IMR-90 (cell line): ENCODE measurements around the gene USB1. TPM values are rescaled to one million over a fixed set of nuclear protein-coding genes. Genes with fewer than 3 reads are reported as not detected.
"Not testable (repeated sequence)": the region's sequence is repeated elsewhere in the genome, so short reads cannot be mapped to it uniquely, and the experiment has no call there.

Experiments used
- ATAC-seq: fragments of 200-7000 bp; cut with Tn5 transposase; 2 replicates; pipeline ENCODE4 v1.9.1; 2020; ENCODE audit warnings: low read depth, mild to moderate bottlenecking, moderate library complexity
- BruUV-seq: library from RNA; stranded (reverse); fragments of 400-500 nt; replicated peaks from 2 replicates; lab custom pipeline; 2021; lab: Mats Ljungman, UMichigan
- CTCF ChIA-PET: fragments of 300-600 bp; formaldehyde crosslinking; extraction: SDS; loops from one replicate; lab custom pipeline; 2021; ENCODE audit warnings: antibody characterized with exemption; lab: Yijun Ruan, JAX
- POLR2A ChIA-PET: fragments of 300-600 bp; sonication (Branson Sonifier 250); formaldehyde crosslinking; loops from one replicate; lab custom pipeline; 2022; ENCODE audit warnings: antibody characterized with exemption; ENCODE audit not compliant: unreplicated experiment; lab: Charles Lee
- DNase-seq: peaks from one replicate; pipeline ENCODE4 v3.0.0; 2013
- H2AFZ ChIP-seq: replicated peaks from 2 replicates; pipeline ENCODE3; 2013; ENCODE audit warnings: low read length, mild to moderate bottlenecking; ENCODE audit not compliant: poor library complexity
- H2AK5ac ChIP-seq: 2 replicates; pipeline ENCODE4 v1.6.1; 2013; ENCODE audit warnings: low read depth, low read length, inconsistent platforms
- H2AK9ac ChIP-seq: replicated peaks from 2 replicates; pipeline ENCODE3; 2013; ENCODE audit warnings: mild to moderate bottlenecking, low read depth, low read length, moderate library complexity; ENCODE audit not compliant: poor library complexity
- H2BK120ac ChIP-seq: 2 replicates; pipeline ENCODE4 v1.6.1; 2013; ENCODE audit warnings: low read depth, low read length, inconsistent platforms
- H2BK15ac ChIP-seq: 3 replicates; pipeline ENCODE4 v1.6.1; 2013; ENCODE audit warnings: low read depth, low read length, inconsistent platforms
- H2BK20ac ChIP-seq: 2 replicates; pipeline ENCODE4 v1.6.1; 2013; ENCODE audit warnings: low read depth, mild to moderate bottlenecking, inconsistent platforms, low read length, moderate library complexity
- H2BK5ac ChIP-seq: 2 replicates; pipeline ENCODE4 v1.6.1; 2013; ENCODE audit warnings: mild to moderate bottlenecking, low read depth, low read length, inconsistent platforms; ENCODE audit not compliant: poor library complexity, severe bottlenecking
- H3K14ac ChIP-seq: replicated peaks from 2 replicates; pipeline ENCODE4 v1.6.1; 2013; ENCODE audit warnings: low read depth, low read length, inconsistent platforms
- H3K18ac ChIP-seq: 2 replicates; pipeline ENCODE4 v1.6.1; 2013; ENCODE audit warnings: low read depth, low read length, control low read depth
- H3K23ac ChIP-seq: 2 replicates; pipeline ENCODE4 v1.6.1; 2013; ENCODE audit warnings: low read depth, low read length, inconsistent platforms
- H3K27ac ChIP-seq: 2 replicates; pipeline ENCODE4 v1.5.1; 2013; ENCODE audit warnings: mild to moderate bottlenecking, control low read depth, low read length; ENCODE audit not compliant: insufficient read depth
- H3K27me3 ChIP-seq: 2 replicates; pipeline ENCODE4 v1.6.1; 2013; ENCODE audit warnings: low read length; ENCODE audit not compliant: control insufficient read depth, insufficient read depth
- H3K36me3 ChIP-seq: 2 replicates; pipeline ENCODE4 v1.6.1; 2013; ENCODE audit warnings: low read length, mixed read lengths; ENCODE audit not compliant: control insufficient read depth, insufficient read depth
- H3K4ac ChIP-seq: 2 replicates; pipeline ENCODE4 v1.6.1; 2013; ENCODE audit warnings: low read depth, low read length, inconsistent platforms
- H3K4me1 ChIP-seq: 2 replicates; pipeline ENCODE4 v1.6.1; 2013; ENCODE audit warnings: low read length, mixed read lengths; ENCODE audit not compliant: control insufficient read depth, insufficient read depth
- H3K4me2 ChIP-seq: 2 replicates; pipeline ENCODE4 v1.6.1; 2013; ENCODE audit warnings: low read depth, mild to moderate bottlenecking, control low read depth, low read length, moderate library complexity
- H3K4me3 ChIP-seq: 2 replicates; pipeline ENCODE4 v1.5.1; 2013; ENCODE audit warnings: low read depth, mild to moderate bottlenecking, control low read depth, low read length, moderate library complexity; ENCODE audit not compliant: insufficient read depth
- H3K56ac ChIP-seq: 2 replicates; pipeline ENCODE4 v1.6.1; 2013; ENCODE audit warnings: low read length, inconsistent platforms; ENCODE audit not compliant: insufficient read depth; ENCODE audit errors: extremely low read depth
- H3K79me1 ChIP-seq, 2 experiments: 2 replicates each; pipeline ENCODE4 v1.6.1; 2013; ENCODE audit warnings: low read length in 2 of 2, inconsistent platforms in 1 of 2, low read depth in 1 of 2
- H3K9ac ChIP-seq: 2 replicates; pipeline ENCODE4 v1.6.1; 2013; ENCODE audit warnings: low read depth, low read length, control low read depth
- H3K9me1 ChIP-seq: 2 replicates; pipeline ENCODE4 v1.6.1; 2013; ENCODE audit warnings: low read length, inconsistent platforms; ENCODE audit not compliant: insufficient read depth
- H3K9me3 ChIP-seq: 2 replicates; pipeline ENCODE4 v1.6.1; 2013; ENCODE audit warnings: low read length; ENCODE audit not compliant: control insufficient read depth, insufficient read depth
- H4K20me1 ChIP-seq: 2 replicates; pipeline ENCODE4 v1.6.1; 2013; ENCODE audit warnings: low read length, inconsistent platforms; ENCODE audit not compliant: insufficient read depth
- H4K5ac ChIP-seq: 2 replicates; pipeline ENCODE4 v1.6.1; 2013; ENCODE audit warnings: mild to moderate bottlenecking, low read depth, low read length, control low read depth
- H4K8ac ChIP-seq, 2 experiments: 2 replicates each; pipeline ENCODE4 v1.6.1; 2013; ENCODE audit warnings: low read depth in 2 of 2, low read length in 2 of 2, control low read depth in 1 of 2, inconsistent platforms in 1 of 2
- H4K91ac ChIP-seq: 2 replicates; pipeline ENCODE4 v1.6.1; 2013; ENCODE audit warnings: low read depth, low read length, inconsistent platforms; ENCODE audit not compliant: insufficient read depth
- WGBS, 2 experiments: methylation state at CpG; one replicate each; pipeline versions ENCODE4 v1.1.5 to v1.1.7; 2013; ENCODE audit warnings: missing lambda C conversion rate in 2 of 2; ENCODE audit not compliant: insufficient read length in 1 of 2; ENCODE audit errors: extremely low coverage in 2 of 2; 5-methylcytosine and 5-hydroxymethylcytosine counted together
- dilution Hi-C: fragments of 300-500 bp; cut with HindIII; formaldehyde crosslinking; loops from one replicate; pipeline ENCODE4 v1.14.3; 2018; ENCODE audit warnings: low sequenced_read_pairs; ENCODE audit not compliant: unreplicated experiment
- in situ Hi-C: fragments of 300-500 bp; cut with MboI; formaldehyde crosslinking; loops from 3 replicates; pipeline ENCODE4 v1.14.3; 2019; ENCODE audit warnings: low sequenced_read_pairs, inconsistent platforms, mixed read lengths
- intact Hi-C: fragments of 100-400 bp; cut with micrococcal nuclease; formaldehyde crosslinking; loops from 2 replicates; pipeline ENCODE4 v1.10.0; 2022
- polyA plus RNA-seq, 3 experiments: library from polyadenylated mRNA; depleted of rRNA; stranded (reverse); fragments of >200 nt; gene quantifications; 2 replicates each; pipeline ENCODE4 v1.2.3, GENCODE V29; 2012; ENCODE audit warnings: low replicate concordance in 1 of 3
- total RNA-seq: library from RNA; depleted of rRNA; stranded (reverse); fragments of >200 nt; gene quantifications from 2 replicates; pipeline ENCODE4 v1.2.3, GENCODE V29; 2012

Gene USB1
- total and polyA plus RNA-seq, 2 of the 4 experiments (the other 2 are of a cell fraction) = 45.9 to 94.9 TPM

GRCh38 chr16:58004736-58005135 is 3.5 kb downstream of the USB1 start:
- in situ Hi-C loops = loop anchor here (5.0 to 10.0 kb wide), 3 partner anchors 107 to 440 kb away; no protein-coding TSS in a partner anchor
- H3K23ac ChIP-seq, H3K9ac ChIP-seq, H2BK5ac ChIP-seq, H3K27me3 ChIP-seq, ATAC-seq, H3K4me3 ChIP-seq, H3K9me3 ChIP-seq, H4K5ac ChIP-seq, H4K20me1 ChIP-seq, BruUV-seq, H3K18ac ChIP-seq, H3K4ac ChIP-seq, H2BK15ac ChIP-seq, H4K8ac ChIP-seq, CTCF ChIA-PET, H2AFZ ChIP-seq, H4K91ac ChIP-seq, H3K9me1 ChIP-seq, H3K4me2 ChIP-seq, H3K4me1 ChIP-seq, DNase-seq, H2BK120ac ChIP-seq, H2AK5ac ChIP-seq, H3K36me3 ChIP-seq, H3K27ac ChIP-seq, H3K14ac ChIP-seq, POLR2A ChIA-PET, dilution Hi-C loops, H2BK20ac ChIP-seq, H2AK9ac ChIP-seq, H3K56ac ChIP-seq: not testable (repeated sequence)
- H3K79me1 ChIP-seq = peaks cover 12 to 39% of the 10 kb centered on the region in 2 experiments
- 92% methylated on average over 5 of the region's 12 CpGs; no CpG with 5 or more reads in 1 of the 2 experiments for WGBS, 2 experiments
- intact Hi-C loops = loop anchor here (1.0 to 10.0 kb wide), 4 partner anchors 105 to 427 kb away; no protein-coding TSS in a partner anchor
